H9 (cell line): ENCODE measurements around the gene PTPRN2. TPM values are rescaled to one million over a fixed set of nuclear protein-coding genes. Genes with fewer than 3 reads are reported as not detected.

ENCODE experiments used
- DNase-seq: peaks from one replicate; pipeline ENCODE4 v3.0.0-alpha.2; 2017
- H2AFZ ChIP-seq: one replicate; pipeline ENCODE4 v1.6.1; 2013; ENCODE audit warnings: mild to moderate bottlenecking, low read length, control low read depth, moderate library complexity
- H2AK5ac ChIP-seq: 2 replicates; pipeline ENCODE4 v1.6.1; 2013; ENCODE audit warnings: low read length, control low read depth, mixed read lengths; ENCODE audit not compliant: insufficient read length
- H2BK120ac ChIP-seq: one replicate; pipeline ENCODE4 v1.6.1; 2013; ENCODE audit warnings: low read depth, mild to moderate bottlenecking, low read length, control low read depth, inconsistent platforms; ENCODE audit not compliant: poor library complexity, severe bottlenecking
- H2BK12ac ChIP-seq: 2 replicates; pipeline ENCODE4 v1.6.1; 2013; ENCODE audit warnings: low read length, control low read depth, mixed read lengths, low read depth; ENCODE audit not compliant: insufficient read length
- H2BK15ac ChIP-seq: 2 replicates; pipeline ENCODE4 v1.6.1; 2013; ENCODE audit warnings: low read depth, low read length, control low read depth
- H2BK20ac ChIP-seq: one replicate; pipeline ENCODE4 v1.6.1; 2013; ENCODE audit warnings: low read depth, mild to moderate bottlenecking, low read length, control low read depth, inconsistent platforms; ENCODE audit not compliant: poor library complexity, severe bottlenecking
- H2BK5ac ChIP-seq: 2 replicates; pipeline ENCODE4 v1.6.1; 2013; ENCODE audit warnings: low read length, control low read depth, mixed read lengths; ENCODE audit not compliant: insufficient read length
- H3K14ac ChIP-seq: 2 replicates; pipeline ENCODE4 v1.6.1; 2013; ENCODE audit warnings: low read length, control low read depth; ENCODE audit not compliant: insufficient read depth
- H3K18ac ChIP-seq: 2 replicates; pipeline ENCODE4 v1.6.1; 2013; ENCODE audit warnings: low read depth, mild to moderate bottlenecking, mixed read lengths, low read length, control low read depth; ENCODE audit not compliant: insufficient read length
- H3K23ac ChIP-seq: 2 replicates; pipeline ENCODE4 v1.6.1; 2013; ENCODE audit warnings: low read length, control low read depth, mixed read lengths, low read depth; ENCODE audit not compliant: insufficient read length
- H3K23me2 ChIP-seq: 2 replicates; pipeline ENCODE4 v1.6.1; 2013; ENCODE audit warnings: low read depth, mild to moderate bottlenecking, mixed read lengths, low read length, control low read depth; ENCODE audit not compliant: insufficient read length, poor library complexity, severe bottlenecking
- H3K27ac ChIP-seq: 2 replicates; pipeline ENCODE4 v1.5.1; 2013; ENCODE audit warnings: low read length, control low read depth, mixed read lengths, low read depth; ENCODE audit not compliant: insufficient read length
- H3K27me3 ChIP-seq: 2 replicates; pipeline ENCODE4 v1.6.1; 2013; ENCODE audit warnings: low read length, control low read depth, inconsistent platforms; ENCODE audit not compliant: insufficient read depth
- H3K4ac ChIP-seq: 2 replicates; pipeline ENCODE4 v1.6.1; 2013; ENCODE audit warnings: low read depth, mild to moderate bottlenecking, control low read depth, inconsistent platforms, low read length, moderate library complexity
- H3K4me1 ChIP-seq: 2 replicates; pipeline ENCODE4 v1.6.1; 2013; ENCODE audit warnings: low read length, control low read depth, inconsistent platforms; ENCODE audit not compliant: insufficient read depth
- H3K4me2 ChIP-seq: 2 replicates; pipeline ENCODE4 v1.6.1; 2013; ENCODE audit warnings: low read length, control low read depth, mixed read lengths; ENCODE audit not compliant: insufficient read length, insufficient read depth
- H3K56ac ChIP-seq: 2 replicates; pipeline ENCODE4 v1.6.1; 2013; ENCODE audit warnings: low read depth, mild to moderate bottlenecking, mixed read lengths, low read length, control low read depth; ENCODE audit not compliant: insufficient read length
- H3K79me1 ChIP-seq: 2 replicates; pipeline ENCODE4 v1.6.1; 2013; ENCODE audit warnings: low read depth, mild to moderate bottlenecking, moderate library complexity, low read length, control low read depth, inconsistent platforms; ENCODE audit not compliant: insufficient read depth, poor library complexity, severe bottlenecking
- H3K79me2 ChIP-seq: 2 replicates; pipeline ENCODE4 v1.6.1; 2013; ENCODE audit warnings: low read length, control low read depth, inconsistent platforms; ENCODE audit not compliant: insufficient read depth
- H3K9ac ChIP-seq: 2 replicates; pipeline ENCODE4 v1.6.1; 2013; ENCODE audit warnings: low read length, control low read depth, mixed read lengths; ENCODE audit not compliant: insufficient read length; ENCODE audit errors: extremely low read depth
- H3K9me3 ChIP-seq: one replicate; pipeline ENCODE4 v1.6.1; 2013; ENCODE audit warnings: low read depth, low read length, inconsistent platforms; ENCODE audit not compliant: control insufficient read depth
- H3T11ph ChIP-seq: one replicate; pipeline ENCODE4 v1.6.1; 2013; ENCODE audit warnings: mild to moderate bottlenecking, low read length, control low read depth, inconsistent platforms
- H4K20me1 ChIP-seq: one replicate; pipeline ENCODE4 v1.6.1; 2013; ENCODE audit not compliant: control insufficient read depth, insufficient read length, insufficient read depth
- H4K5ac ChIP-seq: 2 replicates; pipeline ENCODE4 v1.6.1; 2013; ENCODE audit warnings: low read depth, mild to moderate bottlenecking, mixed read lengths, low read length, control low read depth; ENCODE audit not compliant: insufficient read length
- H4K8ac ChIP-seq: replicated peaks from 2 replicates; pipeline ENCODE4 v1.6.1; 2013; ENCODE audit warnings: low read length, control low read depth, mixed read lengths, low read depth; ENCODE audit not compliant: insufficient read length
- H4K91ac ChIP-seq: 2 replicates; pipeline ENCODE4 v1.6.1; 2013; ENCODE audit warnings: low read depth, mild to moderate bottlenecking, moderate library complexity, mixed read lengths, low read length, control low read depth; ENCODE audit not compliant: insufficient read length
- H3K27ac Mint-ChIP-seq, 3 experiments: 2 replicates in 2 of 3; 3 replicates in 1 of 3; pipeline ENCODE4 v1.8.0; 2020 to 2021; ENCODE audit warnings: mixed read lengths in 3 of 3, mild to moderate bottlenecking in 1 of 3, moderate library complexity in 1 of 3
- H3K27me3 Mint-ChIP-seq: 2 replicates; pipeline ENCODE4 v1.8.0; 2021; ENCODE audit warnings: low read depth, mild to moderate bottlenecking, moderate library complexity, mixed read lengths
- H3K36me3 Mint-ChIP-seq, 3 experiments: 2 replicates in 2 of 3; 3 replicates in 1 of 3; pipeline ENCODE4 v1.8.0; 2020 to 2021; ENCODE audit warnings: low read depth in 3 of 3, mixed read lengths in 3 of 3; ENCODE audit not compliant: insufficient read depth in 1 of 3
- H3K4me1 Mint-ChIP-seq, 2 experiments: 2 replicates each; pipeline ENCODE4 v1.8.0; 2020; ENCODE audit warnings: mixed read lengths in 2 of 2
- H3K4me3 Mint-ChIP-seq, 2 experiments: 2 replicates in 1 of 2; 3 replicates in 1 of 2; pipeline ENCODE4 v1.8.0; 2020 to 2021; ENCODE audit warnings: mild to moderate bottlenecking in 2 of 2, mixed read lengths in 2 of 2, moderate library complexity in 1 of 2
- H3K9me3 Mint-ChIP-seq, 2 experiments: 2 replicates in 1 of 2; 3 replicates in 1 of 2; pipeline ENCODE4 v1.8.0; 2020; ENCODE audit warnings: mild to moderate bottlenecking in 2 of 2, mixed read lengths in 2 of 2, moderate library complexity in 1 of 2
- WGBS: extraction: QIAGEN DNeasy Blood & Tissue Kit; methylation state at CpG from one replicate; pipeline ENCODE4 v1.1.7; 2013; ENCODE audit warnings: missing lambda C conversion rate, low lambda C conversion rate, mixed read lengths; ENCODE audit not compliant: insufficient read length; ENCODE audit errors: extremely low coverage; 5-methylcytosine and 5-hydroxymethylcytosine counted together
- total RNA-seq: library from RNA; stranded (reverse); gene quantifications from 2 replicates; pipeline ENCODE4 v1.2.1, GENCODE V29; 2021
- TF ChIP-seq, protein P1 (sequence below): fragments of 200-600 bp; sonication (generic); conservative IDR thresholded peaks from 3 replicates; pipeline ENCODE4 v1.8.0; 2021; ENCODE audit warnings: antibody characterized with exemption, mild to moderate bottlenecking

Gene PTPRN2
- total RNA-seq, 1 experiment from 2014 or later: 5.2 TPM

- Histone ChIP-seq H3K23me2 (no peaks in the 10 kb centered on the region), H3K4ac (no peak overlapping the region), H4K8ac (no peak overlapping the region), H4K20me1 (no peaks in the 10 kb centered on the region), H3K56ac (no peak overlapping the region), H3K27me3 (no peaks in the 10 kb centered on the region), H3K79me2 (no peaks in the 10 kb centered on the region), H3K9ac (no peak overlapping the region), H2BK20ac (no peak overlapping the region), H3K27ac (no peak overlapping the region), H4K91ac (no peak overlapping the region), H2BK5ac (no peak overlapping the region), H2AK5ac (no peak overlapping the region), H2BK15ac (no peak overlapping the region), H3K9me3 (no peaks in the 10 kb centered on the region), H2BK12ac (no peak overlapping the region), H3K14ac (no peak overlapping the region), H4K5ac (no peak overlapping the region), H2BK120ac (no peak overlapping the region), H2AFZ (no peak overlapping the region), H3K18ac (no peak overlapping the region), H3K79me1 (no peaks in the 10 kb centered on the region), H3T11ph (no peak overlapping the region), H3K4me1 (no peaks in the 10 kb centered on the region), H3K23ac (no peak overlapping the region), H3K4me2 (no peak overlapping the region)
- TF ChIP-seq, protein P1, sequence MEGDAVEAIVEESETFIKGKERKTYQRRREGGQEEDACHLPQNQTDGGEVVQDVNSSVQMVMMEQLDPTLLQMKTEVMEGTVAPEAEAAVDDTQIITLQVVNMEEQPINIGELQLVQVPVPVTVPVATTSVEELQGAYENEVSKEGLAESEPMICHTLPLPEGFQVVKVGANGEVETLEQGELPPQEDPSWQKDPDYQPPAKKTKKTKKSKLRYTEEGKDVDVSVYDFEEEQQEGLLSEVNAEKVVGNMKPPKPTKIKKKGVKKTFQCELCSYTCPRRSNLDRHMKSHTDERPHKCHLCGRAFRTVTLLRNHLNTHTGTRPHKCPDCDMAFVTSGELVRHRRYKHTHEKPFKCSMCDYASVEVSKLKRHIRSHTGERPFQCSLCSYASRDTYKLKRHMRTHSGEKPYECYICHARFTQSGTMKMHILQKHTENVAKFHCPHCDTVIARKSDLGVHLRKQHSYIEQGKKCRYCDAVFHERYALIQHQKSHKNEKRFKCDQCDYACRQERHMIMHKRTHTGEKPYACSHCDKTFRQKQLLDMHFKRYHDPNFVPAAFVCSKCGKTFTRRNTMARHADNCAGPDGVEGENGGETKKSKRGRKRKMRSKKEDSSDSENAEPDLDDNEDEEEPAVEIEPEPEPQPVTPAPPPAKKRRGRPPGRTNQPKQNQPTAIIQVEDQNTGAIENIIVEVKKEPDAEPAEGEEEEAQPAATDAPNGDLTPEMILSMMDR: no peak
- no CpG with 5 or more reads among the region's 15 CpGs for WGBS
- Mint-ChIP-seq H3K4me3 (no peak overlapping the region), H3K4me1 (peaks cover 0 to 7% of the 10 kb centered on the region in 2 experiments; a peak in 1 of 4 replicates), H3K27me3 (peaks cover 94% of the 10 kb centered on the region), H3K27ac (no peak overlapping the region; a peak in 1 of 7 replicates), H3K9me3 (peaks cover 9 to 19% of the 10 kb centered on the region in 2 experiments), H3K36me3 (peaks cover 3 to 20% (median 5%) of the 10 kb centered on the region in 3 experiments; a peak in 5 of 7 replicates)
- no peak for DNase-seq
Observed at GRCh38 chr7:157637216-157637949, 950.2 kb downstream of the PTPRN2 start.
